ENCODE measurements around the gene FCAMR. TPM values are rescaled to one million over a fixed set of nuclear protein-coding genes. Genes with fewer than 3 reads are reported as not detected.
A peak's percentile ranks its signal among the peaks of the same experiment; 100 is the strongest.

FCAMR gene
- total RNA-seq, 2 donors from 2014 or later = 0.56 to 4.5 TPM

DNA sequence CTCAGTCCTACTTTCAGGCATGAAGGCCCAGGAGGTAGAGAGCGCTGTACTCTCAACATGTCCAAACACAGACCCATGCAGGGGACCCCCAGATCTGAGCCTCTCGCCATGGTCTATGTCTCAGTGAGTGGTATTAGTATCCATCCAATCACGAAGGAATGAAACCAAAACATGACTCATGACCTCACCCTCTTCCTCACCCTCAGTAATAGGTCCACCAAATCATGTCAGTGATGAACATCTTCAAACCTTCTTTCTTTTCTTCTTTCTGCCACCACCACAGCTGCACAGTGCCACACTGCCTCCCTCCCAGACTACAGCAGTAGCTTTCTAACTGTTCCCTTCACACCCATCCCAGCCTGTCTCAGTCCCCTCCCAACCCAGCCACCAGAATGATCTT is 45.5 kb upstream of the FCAMR start:
- intact Hi-C loops (cut with DNase I) = no loop called here
- H3K9ac ChIP-seq (ENCODE audit: low read depth in 2 of 2, low read length in 2 of 2) = no peak overlapping the region

DNA sequence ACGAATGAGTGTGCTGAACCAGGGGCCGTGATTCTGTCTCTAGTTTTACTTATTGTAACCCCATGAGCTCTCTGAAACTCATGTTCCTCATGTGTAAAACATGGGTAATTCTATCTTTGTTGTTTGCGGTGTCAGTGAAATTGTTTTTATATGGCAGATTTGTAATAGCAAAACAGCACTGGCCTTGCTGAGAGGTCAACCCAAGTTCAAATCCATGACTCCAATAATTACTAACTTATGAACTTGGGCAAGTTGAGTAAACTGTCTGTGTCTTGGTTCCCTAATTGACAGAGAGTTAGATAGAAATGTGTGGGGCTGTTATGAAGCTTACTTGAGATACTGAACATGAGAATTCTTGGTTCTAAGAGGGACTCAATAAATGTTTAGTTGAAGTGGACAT is 44.5 kb upstream of the FCAMR start:
- H3K27me3 ChIP-seq = no peaks in the 10 kb centered on the region
- H3K36me3 ChIP-seq = no peaks in the 10 kb centered on the region

More for the DNA sequence above, 45.5 kb upstream of the FCAMR start:
- no peaks in the 10 kb centered on the region for H3K27me3 ChIP-seq
- H3K27ac ChIP-seq = no peak overlapping the region
- H3K4me3 ChIP-seq = no peak overlapping the region
- DNase-seq = no peak
- TF ChIP-seq, protein P1, sequence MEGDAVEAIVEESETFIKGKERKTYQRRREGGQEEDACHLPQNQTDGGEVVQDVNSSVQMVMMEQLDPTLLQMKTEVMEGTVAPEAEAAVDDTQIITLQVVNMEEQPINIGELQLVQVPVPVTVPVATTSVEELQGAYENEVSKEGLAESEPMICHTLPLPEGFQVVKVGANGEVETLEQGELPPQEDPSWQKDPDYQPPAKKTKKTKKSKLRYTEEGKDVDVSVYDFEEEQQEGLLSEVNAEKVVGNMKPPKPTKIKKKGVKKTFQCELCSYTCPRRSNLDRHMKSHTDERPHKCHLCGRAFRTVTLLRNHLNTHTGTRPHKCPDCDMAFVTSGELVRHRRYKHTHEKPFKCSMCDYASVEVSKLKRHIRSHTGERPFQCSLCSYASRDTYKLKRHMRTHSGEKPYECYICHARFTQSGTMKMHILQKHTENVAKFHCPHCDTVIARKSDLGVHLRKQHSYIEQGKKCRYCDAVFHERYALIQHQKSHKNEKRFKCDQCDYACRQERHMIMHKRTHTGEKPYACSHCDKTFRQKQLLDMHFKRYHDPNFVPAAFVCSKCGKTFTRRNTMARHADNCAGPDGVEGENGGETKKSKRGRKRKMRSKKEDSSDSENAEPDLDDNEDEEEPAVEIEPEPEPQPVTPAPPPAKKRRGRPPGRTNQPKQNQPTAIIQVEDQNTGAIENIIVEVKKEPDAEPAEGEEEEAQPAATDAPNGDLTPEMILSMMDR (IDR thresholded peaks at IDR 0.05) = no peak
- no peaks in the 10 kb centered on the region for H3K4me1 ChIP-seq
- no peaks in the 10 kb centered on the region for H3K36me3 ChIP-seq
- H3K9me3 ChIP-seq = no peaks in the 10 kb centered on the region

DNA sequence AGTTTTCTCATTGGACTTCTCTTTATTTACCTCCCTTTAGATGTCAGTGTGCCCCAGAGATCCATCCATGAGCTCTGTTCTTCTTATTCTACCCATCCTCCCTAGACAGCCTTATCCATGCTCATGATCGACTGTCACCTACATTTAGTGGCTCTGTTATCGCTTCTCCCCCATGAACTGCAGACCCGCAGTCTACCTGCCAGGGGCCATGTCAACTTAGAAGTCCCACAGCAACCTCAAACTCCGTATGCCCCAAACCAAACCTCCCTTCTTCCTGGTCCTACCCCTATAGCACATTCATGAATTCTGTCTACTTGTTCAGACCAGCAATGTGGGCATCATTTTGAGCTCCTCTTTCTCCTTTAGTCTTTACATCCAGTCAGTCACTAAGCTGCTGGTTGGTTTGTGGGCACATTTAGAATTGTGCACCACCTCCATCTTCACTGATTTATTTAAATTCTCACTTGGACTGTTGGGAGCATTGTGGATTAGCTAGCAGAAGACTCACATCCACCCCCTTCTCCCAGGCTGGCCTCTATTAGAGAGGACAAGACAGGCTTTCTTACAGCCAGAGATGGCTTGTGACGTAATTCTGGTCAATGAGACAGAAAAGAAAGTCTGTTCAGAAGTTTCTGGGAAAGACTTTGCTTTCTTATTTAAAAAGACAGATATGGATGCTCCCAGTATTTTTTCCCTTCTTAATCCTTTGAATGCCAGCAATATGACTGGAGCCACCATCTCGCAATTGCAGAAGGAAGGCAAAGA is 43.2 kb upstream of the FCAMR start:
- TF ChIP-seq, protein P1 (IDR thresholded peaks at IDR 0.05) = no peak
- H3K27ac ChIP-seq = no peak overlapping the region
- H3K4me3 ChIP-seq = no peak overlapping the region
- peaks cover 4% of the 10 kb centered on the region for H3K4me1 ChIP-seq
- intact Hi-C loops (cut with DNase I) = no loop called here
- no peak for DNase-seq
- H3K9ac ChIP-seq (ENCODE audit: low read depth in 2 of 2, low read length in 2 of 2) = no peak overlapping the region
- H3K9me3 ChIP-seq = no peaks in the 10 kb centered on the region
- H3K27me3 ChIP-seq = no peaks in the 10 kb centered on the region
- H3K36me3 ChIP-seq = no peaks in the 10 kb centered on the region

More for the DNA sequence above, 44.5 kb upstream of the FCAMR start:
- DNase-seq = no peak
- Histone ChIP-seq H3K9me3 (no peaks in the 10 kb centered on the region), H3K27ac (no peak overlapping the region), H3K4me3 (no peak overlapping the region), H3K4me1 (peaks cover under 1% of the 10 kb centered on the region), H3K9ac (ENCODE audit: low read depth in 2 of 2, low read length in 2 of 2) (no peak overlapping the region)
- TF ChIP-seq, protein P1 (IDR thresholded peaks at IDR 0.05) = no peak
- intact Hi-C loops (cut with DNase I) = no loop called here

DNA sequence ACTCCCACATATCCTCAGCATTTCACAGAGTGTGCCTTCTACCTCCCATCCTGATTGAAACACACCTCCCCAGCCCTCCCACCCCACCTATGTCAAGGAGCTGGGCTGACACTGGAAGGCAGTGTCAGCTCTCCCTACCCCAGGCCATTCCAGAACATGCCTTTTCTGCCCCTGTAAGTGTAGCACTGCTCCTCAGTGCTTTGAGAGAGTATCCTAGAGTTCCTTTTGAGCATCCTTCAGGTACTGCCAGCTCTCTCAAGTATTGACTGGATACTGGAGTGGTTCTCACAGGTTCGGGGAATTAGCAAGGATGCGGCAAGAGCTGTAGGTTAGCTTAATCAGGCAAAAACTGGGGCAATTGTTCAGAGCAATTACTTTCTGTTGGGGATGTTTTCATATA is 40.5 kb upstream of the FCAMR start:
- Histone ChIP-seq H3K9ac (ENCODE audit: low read depth in 2 of 2, low read length in 2 of 2) (no peak overlapping the region), H3K4me1 (peaks cover 4% of the 10 kb centered on the region), H3K36me3 (no peaks in the 10 kb centered on the region), H3K9me3 (no peaks in the 10 kb centered on the region), H3K27ac (no peak overlapping the region), H3K4me3 (no peak overlapping the region), H3K27me3 (no peaks in the 10 kb centered on the region)
- TF ChIP-seq, protein P1 (IDR thresholded peaks at IDR 0.05) = no peak
- no peak for DNase-seq
- intact Hi-C loops (cut with DNase I) = no loop called here

DNA sequence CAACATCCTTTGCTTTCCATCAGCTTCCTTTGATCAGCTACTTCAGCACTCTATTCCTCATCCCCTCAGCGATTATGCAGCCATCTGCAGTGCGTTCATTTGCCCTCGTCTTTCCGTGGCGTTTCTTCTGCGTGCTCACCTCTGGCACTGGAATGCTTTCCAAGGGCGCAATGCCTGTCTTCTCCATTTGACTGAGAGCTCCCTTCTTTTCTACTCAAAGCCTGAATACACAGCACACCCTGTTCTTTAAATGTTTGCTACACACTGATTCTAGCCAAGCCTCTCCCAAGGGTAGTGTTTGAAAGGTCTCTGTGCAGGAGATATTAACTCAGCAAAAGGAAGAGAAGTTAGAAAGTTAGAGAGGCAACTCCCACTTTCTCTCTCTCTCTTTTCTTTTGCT is 39.7 kb upstream of the FCAMR start:
- H3K36me3 ChIP-seq = no peaks in the 10 kb centered on the region
- peak overlapping the region in 1 of 2 donors; percentile 21 for H3K9ac ChIP-seq (ENCODE audit: low read depth in 2 of 2, low read length in 2 of 2)
- H3K9me3 ChIP-seq = no peaks in the 10 kb centered on the region
- intact Hi-C loops (cut with DNase I) = no loop called here
- no peak for DNase-seq
- TF ChIP-seq, protein P1 (IDR thresholded peaks at IDR 0.05) = no peak
- peaks cover 4% of the 10 kb centered on the region for H3K4me1 ChIP-seq
- H3K27me3 ChIP-seq = no peaks in the 10 kb centered on the region
- no peak overlapping the region for H3K4me3 ChIP-seq
- no peak overlapping the region for H3K27ac ChIP-seq

Data from colonic mucosa (tissue), 4 donors.